Endothelial cell of hepatic sinusoid (primary cell): Measurements from ENCODE around the gene GLI1.

ENCODE experiments used
- in situ Hi-C: cut with HindIII; loops from 2 replicates; pipeline ENCODE4 v1.10.0; 2017; ENCODE audit warnings: low sequenced_read_pairs

The GLI1 gene

DNA sequence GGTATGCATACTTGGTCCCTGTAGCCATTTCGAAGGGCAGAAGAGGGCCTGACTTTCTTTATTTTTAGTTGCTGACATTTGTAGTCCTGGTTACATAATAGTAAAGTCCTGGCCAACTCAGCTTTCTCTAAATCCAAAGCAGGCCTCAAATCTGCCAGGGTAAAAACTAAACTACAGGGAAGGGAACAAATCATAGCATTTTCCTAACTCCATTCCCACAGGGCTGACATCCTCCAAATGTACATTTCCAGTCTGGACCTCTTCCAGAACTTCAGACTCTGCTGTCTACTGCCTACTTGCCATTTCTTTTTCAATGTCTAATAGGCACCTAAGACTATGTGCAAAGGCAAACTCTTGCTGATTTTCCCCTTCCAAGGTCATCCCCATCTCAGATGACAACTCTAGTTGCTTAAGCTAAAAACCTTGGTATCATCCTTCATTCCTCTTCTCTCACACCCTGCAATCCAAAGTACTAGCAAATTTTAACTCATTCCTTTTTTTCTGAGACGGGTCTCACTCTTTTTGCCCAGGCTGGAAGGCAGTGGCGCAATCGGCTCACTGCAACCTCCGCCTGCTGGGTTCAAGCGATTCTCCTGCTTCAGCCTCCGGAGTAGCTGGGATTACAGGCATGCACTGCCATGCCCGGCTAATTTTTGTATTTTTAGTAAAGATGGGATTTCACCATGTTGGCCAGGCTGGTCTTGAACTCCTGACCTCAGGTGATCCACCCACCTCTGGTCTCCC lies 58.8 kb downstream of the GLI1 start:
- in situ Hi-C loops: no loop called here

DNA sequence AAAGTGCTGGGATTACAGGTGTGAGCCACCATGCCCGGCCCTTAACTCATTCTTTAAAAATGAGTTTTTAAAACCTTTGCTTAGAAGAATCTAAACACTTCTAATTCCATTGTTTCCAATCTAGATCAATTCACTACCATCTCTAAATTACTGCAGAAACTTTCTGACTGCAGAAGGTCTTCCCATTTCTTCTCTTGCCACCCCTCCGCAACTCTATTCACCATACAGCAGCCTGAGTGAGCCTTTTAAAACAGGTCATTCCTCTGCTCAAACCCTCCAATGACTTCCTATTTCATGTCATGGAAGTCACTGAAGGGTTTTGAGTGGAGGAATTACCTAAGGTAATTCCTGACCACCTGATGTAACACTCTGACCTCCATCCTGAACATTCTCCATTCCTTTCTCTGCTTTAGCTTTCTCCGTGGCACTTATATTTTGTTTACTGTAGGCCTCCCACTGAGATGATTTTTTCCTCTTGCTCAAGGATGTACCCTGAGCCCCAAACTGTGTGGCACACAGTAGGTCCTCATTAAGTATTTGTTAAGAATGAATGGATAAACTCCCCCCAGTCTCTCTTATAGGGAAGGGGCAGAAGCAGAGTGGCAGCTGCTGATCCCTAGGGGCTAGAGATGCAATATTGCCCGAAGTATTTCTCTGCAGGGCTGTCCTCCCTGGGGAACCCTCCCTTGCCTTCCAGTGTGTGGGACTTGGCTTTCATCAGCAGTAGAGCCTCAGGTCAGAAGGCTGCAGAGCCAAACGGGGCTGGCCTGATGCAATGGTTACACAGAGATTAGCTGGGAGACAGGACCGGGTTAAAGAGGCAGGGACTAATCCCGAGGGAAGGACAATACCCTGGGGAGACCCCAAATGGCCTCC lies 59.6 kb downstream of the GLI1 start:
- in situ Hi-C loops: no loop called here

DNA sequence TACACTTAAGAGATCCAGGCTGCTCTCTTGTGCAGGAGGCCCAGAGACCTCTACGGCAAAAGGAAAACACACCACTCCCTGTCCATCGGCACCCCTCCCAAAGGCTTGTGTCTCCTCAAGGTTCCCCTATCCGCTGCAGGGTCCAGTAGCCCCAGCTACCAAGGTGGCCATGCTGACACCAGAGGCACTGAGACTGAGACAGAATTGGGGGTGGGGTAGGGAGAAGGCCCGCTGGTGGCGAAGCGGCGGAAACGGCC lies 60.1 kb downstream of the GLI1 start:
- in situ Hi-C loops: no loop called here

DNA sequence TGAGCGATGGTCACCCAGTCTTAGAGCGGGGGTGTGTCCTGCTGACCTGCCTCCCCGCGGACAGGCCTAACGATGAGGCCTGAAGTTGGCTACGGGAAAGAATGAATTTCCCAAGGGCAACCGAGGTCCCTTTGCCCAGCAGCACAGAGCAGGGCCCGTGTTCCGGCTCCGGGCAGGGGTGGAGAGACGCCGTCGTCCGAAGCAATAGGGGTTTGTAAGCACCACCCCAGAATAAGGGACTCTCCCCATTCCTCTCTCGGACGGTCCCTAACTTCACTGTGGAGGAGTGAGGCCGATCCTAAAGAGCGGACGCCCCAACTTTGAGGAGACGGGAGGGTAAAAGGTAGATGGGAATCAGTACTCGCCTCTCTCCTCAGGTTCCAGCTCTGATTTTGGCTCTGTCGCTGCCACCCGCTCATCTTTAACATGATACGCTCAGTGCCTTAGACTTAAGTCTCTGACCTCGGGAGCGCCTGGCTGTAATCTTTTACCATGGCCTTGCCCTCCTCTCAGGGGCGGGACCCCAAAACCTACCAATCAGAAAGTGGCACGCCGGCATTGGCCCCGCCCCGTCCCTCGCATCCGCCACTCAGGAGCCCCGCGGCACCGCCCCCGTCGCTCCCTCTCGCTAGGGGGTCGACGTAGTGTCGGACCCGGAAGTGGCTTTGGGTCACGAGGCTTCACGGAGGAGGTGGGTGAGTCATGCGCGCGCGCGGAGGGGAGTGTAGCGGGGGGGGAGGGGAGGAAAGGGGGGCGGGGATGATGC lies 60.7 kb downstream of the GLI1 start, which contains the start of gene DDIT3:
Gene DDIT3 (minus strand): TSS at position 462 of the 766 bp plus-strand sequence. CDS start 3,108 bp downstream, outside the sequence.
- in situ Hi-C loops: no loop called here

DNA sequence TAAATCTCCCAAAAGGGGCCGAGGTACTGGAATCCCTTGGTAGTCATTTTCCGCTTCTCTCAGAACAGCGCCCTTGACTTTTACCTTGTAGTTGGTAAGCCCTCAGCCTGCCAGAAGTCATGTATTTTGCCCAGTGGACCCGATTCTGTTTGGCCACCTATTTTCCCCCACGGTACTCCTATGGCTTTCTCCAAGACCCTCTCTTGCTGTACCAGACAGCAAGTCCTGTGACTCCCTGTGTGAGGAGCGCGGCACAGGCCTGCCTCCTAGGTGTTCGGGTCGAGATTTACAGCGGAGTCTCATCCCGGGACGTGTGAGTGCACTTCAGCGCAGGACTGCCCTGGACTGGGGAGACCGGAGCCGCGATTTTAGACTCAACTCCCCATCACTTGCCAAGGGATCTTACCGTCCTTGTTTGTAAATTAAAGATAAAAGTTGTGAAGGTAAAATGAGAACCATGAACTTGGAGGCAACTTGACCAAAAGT lies 62.0 kb downstream of the GLI1 start:
- in situ Hi-C loops: no loop called here
